ENCODE results near the gene APRT.
A peak's percentile ranks its signal among the peaks of the same experiment; 100 is the strongest.

APRT gene

DNA sequence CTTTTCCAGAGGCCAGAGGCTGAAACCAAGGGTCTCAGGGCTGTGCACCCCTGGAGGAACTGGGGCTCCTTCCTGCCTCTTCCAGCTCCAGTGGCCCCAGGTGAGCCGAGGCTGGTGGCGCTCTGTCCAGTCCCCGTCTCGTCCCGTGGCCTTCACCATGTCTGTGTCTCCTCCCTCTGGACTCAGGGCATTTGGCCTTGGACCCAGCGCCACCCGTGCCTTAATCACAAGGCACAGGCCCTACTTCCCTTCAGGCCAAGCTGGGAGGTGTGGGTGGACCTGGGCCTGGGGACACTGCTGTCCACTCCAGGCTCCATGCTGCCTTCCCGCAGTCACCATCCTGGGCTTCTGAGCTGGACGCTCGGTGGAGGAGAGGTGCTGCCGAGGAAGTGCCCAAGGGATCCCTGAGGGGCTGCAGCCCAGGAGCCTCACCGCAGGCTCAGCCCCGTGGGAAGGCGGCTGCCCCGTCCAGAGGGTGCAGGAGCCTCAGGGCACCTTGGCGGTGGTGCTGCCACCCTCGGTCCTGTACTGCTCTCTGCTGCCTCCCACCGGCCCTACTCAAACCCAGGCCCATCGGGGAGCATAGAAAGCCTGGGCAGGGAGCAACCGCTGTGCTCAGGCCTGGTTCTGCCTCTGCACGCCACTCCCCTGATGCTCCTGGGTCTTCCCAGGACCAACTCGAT lies 9.6 kb upstream of the APRT start:
- no peak for DNase-seq

DNA sequence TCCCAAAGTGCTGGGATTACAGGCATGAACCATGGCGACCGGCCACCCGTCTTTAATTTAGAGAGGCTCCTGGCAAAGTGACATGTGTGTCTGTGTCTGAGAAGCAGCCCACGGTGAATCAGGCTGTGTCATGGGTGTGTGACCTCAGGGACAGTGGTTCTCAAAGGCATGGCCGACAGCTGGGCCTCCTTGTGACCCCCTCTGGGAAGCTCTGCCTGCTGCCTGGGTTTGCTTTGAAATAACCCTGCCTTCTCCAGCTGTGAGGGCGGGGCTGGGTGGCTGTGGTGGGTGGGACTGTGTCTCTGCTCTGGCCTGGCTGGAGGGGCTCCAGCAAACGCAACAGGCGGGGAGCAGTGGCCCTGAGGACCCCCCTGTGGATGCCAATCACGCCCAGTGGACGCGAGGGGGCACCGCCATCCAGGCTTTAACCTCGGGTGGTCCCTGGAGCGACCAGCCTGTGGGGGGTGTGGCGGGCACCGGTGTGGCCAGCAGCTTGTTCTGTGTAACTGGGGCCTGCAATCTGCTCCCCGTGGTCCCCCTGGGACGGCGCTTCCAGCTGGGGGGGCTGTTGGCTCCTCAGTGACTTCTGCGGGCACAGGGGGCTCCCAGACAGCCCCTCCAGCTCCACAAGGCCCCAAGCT lies 8.8 kb upstream of the APRT start:
- DNase-seq = no peak

- DNase-seq = no peak
These were observed 7.4 kb upstream of the APRT start for GRCh38 chr16:88819126-88819525.

- no peak for DNase-seq
These were observed 6.8 kb upstream of the APRT start for GRCh38 chr16:88818575-88818874.

DNA sequence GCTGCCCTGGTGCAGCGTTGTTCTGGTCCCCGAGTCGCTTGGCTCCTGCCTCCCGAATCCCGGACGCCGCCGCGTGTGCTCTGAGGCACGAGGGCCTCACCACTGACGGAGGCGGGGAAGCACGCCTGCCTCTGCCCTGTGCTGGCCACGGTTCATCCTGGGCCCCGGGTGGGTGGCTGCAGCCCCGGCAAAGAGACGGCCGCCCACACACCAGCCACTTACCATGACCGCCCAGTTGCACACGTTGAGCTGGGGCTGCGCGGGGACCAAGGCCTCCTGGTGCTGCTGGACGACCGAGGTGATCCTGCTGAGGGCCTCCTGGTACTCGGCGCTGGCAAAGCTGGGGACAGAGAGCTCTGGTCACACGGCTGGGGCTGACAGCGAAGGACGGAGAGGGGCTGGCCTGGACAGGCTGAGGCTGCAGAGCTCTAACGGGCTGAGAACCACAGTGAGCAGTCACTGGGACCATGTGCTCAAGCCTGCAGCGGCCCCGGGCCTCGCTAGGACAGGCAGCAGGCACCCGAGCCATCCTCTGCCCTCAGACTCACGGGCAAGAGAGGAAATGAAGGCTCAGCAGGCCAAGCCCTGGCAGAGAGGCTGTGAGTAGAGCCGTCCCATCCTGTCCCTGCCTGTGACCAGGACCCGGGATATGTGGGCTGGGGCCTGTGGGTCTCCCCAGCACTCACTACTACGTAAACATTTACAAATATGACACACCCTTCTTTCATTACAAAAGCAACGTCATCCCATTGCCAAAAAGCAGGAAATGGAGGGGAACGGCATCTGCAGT lies 6.3 kb upstream of the APRT start:
- no peak for DNase-seq

DNA sequence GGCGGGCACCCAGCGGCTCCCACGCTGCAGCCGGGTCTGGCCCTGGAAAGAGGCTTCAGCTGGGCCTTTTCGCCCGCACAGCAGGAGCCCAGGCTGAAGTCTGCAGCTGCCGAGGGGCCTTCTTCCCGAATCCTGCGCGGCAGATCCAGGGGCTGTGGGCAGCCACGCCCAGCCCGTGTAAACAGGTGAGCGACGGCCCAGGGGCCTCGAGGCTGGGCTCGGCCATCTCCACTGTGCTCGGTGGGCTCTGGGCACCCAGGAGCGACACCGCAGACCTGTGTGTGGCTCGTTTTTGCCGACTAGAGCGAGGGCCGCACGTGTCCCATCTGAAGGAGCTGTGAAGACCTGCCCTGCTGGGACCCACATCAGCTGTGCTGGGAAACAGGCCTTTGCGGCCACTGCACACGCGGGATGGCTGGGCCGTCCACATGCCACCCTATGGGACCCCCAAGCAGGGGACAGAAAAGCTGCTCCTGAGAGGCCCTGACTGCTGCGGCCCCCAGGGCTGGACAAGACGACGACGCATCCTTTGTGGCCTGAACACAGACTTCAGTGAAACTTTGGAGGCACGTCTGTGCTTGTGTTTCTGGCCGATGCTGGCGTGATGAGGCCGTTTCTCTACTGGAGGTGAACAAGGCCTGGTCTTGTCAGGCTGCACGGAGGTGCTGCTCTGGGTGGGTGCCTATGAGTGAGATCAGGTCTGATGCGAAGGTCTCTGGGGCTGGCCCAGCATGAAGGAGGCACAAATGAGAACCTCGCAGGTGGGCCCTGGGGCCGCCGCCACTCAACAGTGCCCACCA lies 5.2 kb upstream of the APRT start:
- no peak for DNase-seq

DNA sequence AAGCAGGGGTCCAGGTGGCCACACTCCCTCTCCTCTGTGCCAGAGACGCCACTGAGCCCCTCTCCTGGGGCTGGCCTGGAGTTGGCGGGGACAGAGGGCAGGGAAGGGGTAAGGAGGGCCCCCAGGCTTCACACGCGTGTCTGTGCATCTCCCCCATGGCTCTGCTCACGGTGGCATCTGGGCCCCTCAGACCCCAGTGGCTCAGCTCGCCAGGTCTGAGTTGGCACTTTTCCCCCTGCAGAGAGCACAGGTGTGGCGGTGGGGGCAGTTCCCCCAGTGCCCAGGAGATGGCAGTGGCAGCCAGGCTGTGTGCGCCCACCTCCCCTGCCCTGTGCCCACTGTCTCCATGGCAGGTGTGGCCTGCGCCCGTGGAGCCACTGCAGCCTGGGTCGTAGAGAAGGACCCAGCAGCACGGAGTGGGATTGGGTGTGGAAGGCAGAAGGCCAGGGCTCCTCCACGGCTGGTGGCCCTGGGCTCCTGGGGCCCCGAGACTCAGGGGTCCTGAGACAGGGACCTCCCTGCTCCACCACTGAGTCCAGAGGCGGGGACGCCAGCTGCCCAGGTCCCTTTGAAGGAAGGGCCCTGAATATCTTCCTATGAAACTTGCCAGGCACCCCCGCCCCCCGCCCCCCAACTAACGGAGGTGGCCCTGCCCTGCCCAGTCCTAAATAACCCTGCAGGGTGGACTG lies 4.3 kb upstream of the APRT start:
- DNase-seq = no peak

- no peak for DNase-seq
These were observed 3.5 kb upstream of the APRT start for GRCh38 chr16:88815227-88815626.

DNA sequence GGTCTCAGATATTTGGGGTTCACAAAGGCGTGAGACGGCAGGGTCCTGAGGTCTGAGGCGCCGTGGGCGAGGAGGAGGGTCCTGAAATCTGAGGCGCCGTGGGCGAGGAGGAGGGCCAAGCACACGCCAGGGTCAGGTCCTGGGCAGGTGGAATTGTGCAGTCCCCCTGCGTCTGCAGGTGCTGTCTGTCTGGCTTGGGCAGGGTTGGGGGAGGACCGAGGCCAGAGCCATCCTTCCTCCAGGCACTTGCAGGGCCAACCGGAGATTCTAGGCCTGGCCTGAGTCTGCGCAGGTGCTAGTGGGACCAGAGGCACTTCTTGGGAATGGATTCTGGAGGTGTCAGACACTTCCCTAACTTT lies 2.4 kb upstream of the APRT start:
- no peak for DNase-seq

- DNase-seq = no peak
These were observed 1.8 kb upstream of the APRT start for GRCh38 chr16:88813269-88814143.

GRCh38 chr16:88812513-88813268 lies 963 bp upstream of the APRT start:
- DNase-seq = no peak

DNA sequence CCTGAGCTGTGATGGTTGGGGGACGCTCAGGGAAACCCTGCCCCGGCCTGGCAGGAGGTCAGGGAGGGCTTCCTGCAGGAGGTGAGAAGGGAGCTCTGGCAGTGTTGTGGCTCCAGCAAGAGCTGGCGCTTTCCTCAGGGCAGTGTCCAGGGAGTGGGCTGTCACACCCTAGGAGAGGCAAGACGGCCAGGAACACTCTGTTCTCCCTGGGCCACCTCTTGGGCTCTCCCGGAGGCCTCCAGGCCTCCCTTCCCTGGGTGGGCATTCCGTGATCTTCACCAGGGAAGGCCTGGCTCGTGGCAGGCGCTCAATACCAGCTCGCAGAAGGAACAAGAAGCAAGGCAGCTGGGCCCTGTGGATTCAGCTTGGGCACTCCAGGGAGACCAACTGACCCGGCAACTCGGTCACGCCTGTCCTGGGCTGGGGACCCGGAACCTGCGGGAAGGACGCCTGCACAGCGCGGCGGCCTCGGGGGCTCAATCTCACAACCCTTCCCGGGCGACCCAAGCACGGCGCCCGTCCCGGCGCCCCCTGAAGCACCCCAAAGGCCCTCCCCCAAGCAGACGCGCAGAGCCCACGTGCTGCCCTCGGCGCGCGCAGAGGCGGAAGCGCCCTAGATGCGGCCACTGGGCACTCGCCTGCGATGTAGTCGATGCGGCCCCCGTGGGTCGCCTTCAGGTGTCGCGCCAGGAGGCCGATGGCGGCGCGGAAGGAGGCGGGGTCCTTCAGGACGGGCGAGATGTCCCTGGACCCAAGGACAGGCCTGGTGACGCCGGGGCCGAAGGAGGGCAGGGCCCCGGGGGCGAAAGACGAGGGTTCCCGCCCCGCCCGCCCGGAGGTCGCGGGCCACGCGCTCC lies 588 bp downstream of the APRT start:
- DNase-seq = peak; percentile 43

- DNase-seq = no peak
These were observed 1.4 kb downstream of the APRT start for GRCh38 chr16:88810166-88810911.

GRCh38 chr16:88809676-88810165 lies 2.0 kb downstream of the APRT start:
- DNase-seq = no peak

- no peak for DNase-seq
These were observed 2.6 kb downstream of the APRT start for GRCh38 chr16:88809068-88809675.

GRCh38 chr16:88807626-88808453 lies 3.9 kb downstream of the APRT start:
- DNase-seq = no peak

DNA sequence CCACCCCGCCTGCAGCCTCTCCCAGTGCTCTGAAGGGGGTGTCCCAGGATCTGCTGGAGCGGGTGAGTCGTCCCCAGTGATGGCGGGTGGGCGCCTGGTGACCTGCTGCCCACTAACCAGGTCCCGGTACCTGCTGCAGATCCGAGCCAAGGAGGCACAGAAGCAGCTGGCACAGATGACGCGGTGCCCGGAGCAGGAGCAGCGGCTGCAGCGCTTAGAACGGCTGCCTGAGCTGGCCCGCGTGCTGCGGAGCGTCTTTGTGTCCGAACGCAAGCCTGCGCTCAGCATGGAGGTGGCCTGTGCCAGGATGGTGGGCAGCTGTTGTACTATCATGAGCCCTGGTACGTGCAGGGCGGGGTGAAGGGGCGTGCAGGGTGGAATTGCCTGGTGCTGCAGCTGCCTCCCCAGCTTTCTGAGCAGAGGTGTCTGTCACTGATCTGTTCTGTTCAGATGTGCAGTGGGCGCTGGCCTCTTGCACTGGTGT lies 4.5 kb downstream of the APRT start:
- no peak for DNase-seq

All from amniotic stem cell (primary cell).